Astrocyte (in vitro differentiated cells and primary cell): ENCODE data around the gene ZEB2. TPM values are rescaled to one million over a fixed set of nuclear protein-coding genes. Genes with fewer than 3 reads are reported as not detected.

ENCODE experiments used
- DNase-seq: peaks from one replicate; pipeline ENCODE4 v3.0.0-alpha.2; 2010; ENCODE audit warnings: low read depth
- FAIRE-seq: peaks from 2 replicates; lab custom pipeline; 2011; peaks lifted over from hg19 to GRCh38; lab: Jason Lieb, UNC
- H2AFZ ChIP-seq: 2 replicates; pipeline ENCODE4 v1.6.0; 2012; ENCODE audit warnings: low read depth, low read length, inconsistent platforms
- H3K27ac ChIP-seq: 2 replicates; pipeline ENCODE4 v1.5.1; 2011; ENCODE audit warnings: low read depth, low read length, inconsistent platforms
- H3K27me3 ChIP-seq: 2 replicates; pipeline ENCODE4 v1.6.0; 2011; ENCODE audit warnings: low read length, inconsistent platforms; ENCODE audit not compliant: insufficient read depth
- H3K36me3 ChIP-seq: 2 replicates; pipeline ENCODE4 v1.5.1; 2011; ENCODE audit warnings: low read length, inconsistent platforms; ENCODE audit not compliant: insufficient read depth
- H3K4me1 ChIP-seq: 2 replicates; pipeline ENCODE4 v1.5.1; 2011; ENCODE audit warnings: low read length, inconsistent platforms; ENCODE audit not compliant: insufficient read depth
- H3K4me2 ChIP-seq: 2 replicates; pipeline ENCODE4 v1.6.0; 2012; ENCODE audit warnings: low read length, inconsistent platforms
- H3K4me3 ChIP-seq: 2 replicates; pipeline ENCODE4 v1.5.1; 2011; ENCODE audit warnings: low read depth, mild to moderate bottlenecking, low read length, inconsistent platforms; ENCODE audit not compliant: insufficient read depth
- H3K79me2 ChIP-seq: 2 replicates; pipeline ENCODE4 v1.6.0; 2012; ENCODE audit warnings: mild to moderate bottlenecking, low read length, inconsistent platforms; ENCODE audit not compliant: insufficient read depth
- H3K9ac ChIP-seq: 2 replicates; pipeline ENCODE4 v1.6.0; 2012; ENCODE audit warnings: mild to moderate bottlenecking, low read length, inconsistent platforms
- H3K9me3 ChIP-seq: 2 replicates; pipeline ENCODE4 v1.5.1; 2012; ENCODE audit warnings: low read depth, mild to moderate bottlenecking, low read length, inconsistent platforms; ENCODE audit not compliant: insufficient read depth
- H4K20me1 ChIP-seq: 2 replicates; pipeline ENCODE4 v1.6.0; 2012; ENCODE audit warnings: low read length, inconsistent platforms; ENCODE audit not compliant: insufficient read depth
- H3K27ac Mint-ChIP-seq: one replicate; pipeline ENCODE4 v1.8.0; 2021; ENCODE audit warnings: mild to moderate bottlenecking, mixed read lengths; ENCODE audit not compliant: unreplicated experiment
- H3K27me3 Mint-ChIP-seq: one replicate; pipeline ENCODE4 v1.8.0; 2021; ENCODE audit warnings: low read depth, mixed read lengths; ENCODE audit not compliant: unreplicated experiment
- H3K36me3 Mint-ChIP-seq: one replicate; pipeline ENCODE4 v1.8.0; 2021; ENCODE audit warnings: low read depth, mixed read lengths; ENCODE audit not compliant: unreplicated experiment
- H3K4me1 Mint-ChIP-seq: one replicate; pipeline ENCODE4 v1.8.0; 2021; ENCODE audit warnings: low read depth, mixed read lengths; ENCODE audit not compliant: unreplicated experiment
- H3K4me3 Mint-ChIP-seq: one replicate; pipeline ENCODE4 v1.8.0; 2021; ENCODE audit warnings: mild to moderate bottlenecking, moderate library complexity, mixed read lengths; ENCODE audit not compliant: unreplicated experiment
- H3K9me3 Mint-ChIP-seq: one replicate; pipeline ENCODE4 v1.8.0; 2021; ENCODE audit warnings: mild to moderate bottlenecking, mixed read lengths; ENCODE audit not compliant: unreplicated experiment
- CTCF ChIP-seq: IDR thresholded peaks from 2 replicates; pipeline ENCODE4 v1.5.1; 2011; ENCODE audit warnings: low read depth, mild to moderate bottlenecking, inconsistent platforms, low read length, moderate library complexity; ENCODE audit not compliant: insufficient read depth
- EZH2 ChIP-seq: IDR thresholded peaks from 2 replicates; pipeline ENCODE4 v1.6.1; 2012; ENCODE audit warnings: mild to moderate bottlenecking, low read length, inconsistent platforms; ENCODE audit not compliant: insufficient read depth
- total RNA-seq: library from RNA; stranded (reverse); gene quantifications from 2 replicates; pipeline ENCODE4 v1.2.1, GENCODE V29; 2021

Gene ZEB2
- total RNA-seq, 1 donor from 2014 or later = 84.9 TPM

- Histone ChIP-seq H3K36me3 (no peaks in the 10 kb centered on the region), H3K4me3 (no peak overlapping the region), H4K20me1 (no peaks in the 10 kb centered on the region), H3K9me3 (no peaks in the 10 kb centered on the region), H3K79me2 (no peaks in the 10 kb centered on the region), H3K27ac (no peak overlapping the region), H3K9ac (no peak overlapping the region), H2AFZ (no peak overlapping the region), H3K4me2 (no peak overlapping the region), H3K4me1 (peaks cover 8% of the 10 kb centered on the region), H3K27me3 (no peaks in the 10 kb centered on the region)
- DNase-seq = no peak
- Mint-ChIP-seq H3K36me3 (no peaks in the 10 kb centered on the region), H3K9me3 (peaks cover 3% of the 10 kb centered on the region), H3K27me3 (no peaks in the 10 kb centered on the region), H3K27ac (no peak overlapping the region), H3K4me3 (no peak overlapping the region), H3K4me1 (peaks cover 12% of the 10 kb centered on the region)
- FAIRE-seq = no peak
- TF ChIP-seq CTCF (no peak), EZH2 (no peak)
These were observed 34.7 kb upstream of the ZEB2 start for GRCh38 chr2:144554492-144555210.

GRCh38 chr2:144553379-144553778 is 33.5 kb upstream of the ZEB2 start:
- FAIRE-seq (peak; percentile 72), DNase-seq (peak; percentile 94)
- peak overlapping the region; percentile 42 for H3K27ac Mint-ChIP-seq
- H3K4me1 ChIP-seq = peaks cover 8% of the 10 kb centered on the region
- H3K27me3 ChIP-seq = no peaks in the 10 kb centered on the region
- H3K9me3 ChIP-seq = no peaks in the 10 kb centered on the region
- H2AFZ ChIP-seq = no peak overlapping the region
- H3K9ac ChIP-seq = no peak overlapping the region
- peak overlapping the region; percentile 48 for H3K4me2 ChIP-seq
- no peaks in the 10 kb centered on the region for H4K20me1 ChIP-seq
- peaks cover 12% of the 10 kb centered on the region for H3K4me1 Mint-ChIP-seq
- no peaks in the 10 kb centered on the region for H3K9me3 Mint-ChIP-seq
- H3K27ac ChIP-seq = peak overlapping the region; percentile 32
- no peaks in the 10 kb centered on the region for H3K27me3 Mint-ChIP-seq
- H3K79me2 ChIP-seq = no peaks in the 10 kb centered on the region
- H3K4me3 ChIP-seq = no peak overlapping the region
- no peak overlapping the region for H3K4me3 Mint-ChIP-seq
- no peak for TF ChIP-seq EZH2
- TF ChIP-seq CTCF = no peak
- H3K36me3 Mint-ChIP-seq = no peaks in the 10 kb centered on the region
- H3K36me3 ChIP-seq = no peaks in the 10 kb centered on the region

GRCh38 chr2:144552821-144553220 is 32.9 kb upstream of the ZEB2 start:
- no peak overlapping the region for H2AFZ ChIP-seq
- no peaks in the 10 kb centered on the region for H3K9me3 Mint-ChIP-seq
- H3K27me3 ChIP-seq = no peaks in the 10 kb centered on the region
- H3K4me3 Mint-ChIP-seq = no peak overlapping the region
- H3K4me3 ChIP-seq = no peak overlapping the region
- H3K9ac ChIP-seq = no peak overlapping the region
- no peaks in the 10 kb centered on the region for H3K36me3 Mint-ChIP-seq
- H4K20me1 ChIP-seq = no peaks in the 10 kb centered on the region
- no peaks in the 10 kb centered on the region for H3K27me3 Mint-ChIP-seq
- H3K4me1 ChIP-seq = peaks cover 8% of the 10 kb centered on the region
- H3K27ac ChIP-seq = peak overlapping the region; percentile 32
- H3K4me2 ChIP-seq = peak overlapping the region; percentile 48
- H3K36me3 ChIP-seq = no peaks in the 10 kb centered on the region
- no peaks in the 10 kb centered on the region for H3K79me2 ChIP-seq
- FAIRE-seq (no peak), DNase-seq (no peak)
- peaks cover 12% of the 10 kb centered on the region for H3K4me1 Mint-ChIP-seq
- TF ChIP-seq CTCF (no peak), EZH2 (no peak)
- no peaks in the 10 kb centered on the region for H3K9me3 ChIP-seq
- peak overlapping the region; percentile 42 for H3K27ac Mint-ChIP-seq
